Transverse colon (tissue), 4 donors: ENCODE results near the gene EHD2.
"Not testable (repeated sequence)": the region's sequence is repeated elsewhere in the genome, so short reads cannot be mapped to it uniquely, and the experiment has no call there.

Source experiments
- POLR2A ChIP-seq: fragments of 450-650 bp; IDR thresholded peaks from one replicate; pipeline ENCODE4 v1.6.1; 2016; ENCODE audit warnings: antibody characterized with exemption, mild to moderate bottlenecking, moderate library complexity
- POLR2AphosphoS5 ChIP-seq, 3 donors: sonication (generic); formaldehyde crosslinking; IDR thresholded peaks; one replicate each; pipeline ENCODE4 v1.6.1; 2016; ENCODE audit warnings: antibody characterized with exemption in 3 of 3
- TF ChIP-seq, protein P1 (sequence below), 5 experiments: fragments of 200-600 bp in 3 of 5; fragments of 450-650 bp in 2 of 5; sonication (generic) in 3 of 5; IDR thresholded peaks; 1 replicate in 2 of 5; 2 replicates in 3 of 5; pipeline ENCODE4 v1.5.1; 2016 to 2017; ENCODE audit warnings: antibody characterized with exemption in 5 of 5, inconsistent platforms in 3 of 5, mild to moderate bottlenecking in 2 of 5, moderate library complexity in 1 of 5

DNA sequence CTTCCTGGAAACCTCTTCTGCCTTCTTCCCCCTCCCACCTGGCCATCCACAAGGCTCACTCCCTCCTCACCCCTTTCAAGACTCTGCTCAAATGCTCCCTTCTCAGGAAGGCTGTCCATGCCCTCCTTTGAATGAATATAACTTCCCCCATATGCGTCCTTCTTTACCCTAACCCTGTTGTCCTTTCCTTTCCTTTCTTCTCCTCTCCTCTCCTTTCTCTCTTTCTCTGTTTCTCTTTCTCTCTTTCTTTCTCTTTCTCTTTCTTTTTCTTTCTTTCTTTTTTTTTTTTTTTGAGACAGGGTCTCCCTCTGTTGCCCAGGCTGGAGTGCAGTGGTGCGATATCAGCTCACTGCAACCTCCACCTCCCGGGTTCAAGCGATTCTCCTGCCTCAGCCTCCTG, 15.1 kb downstream of the EHD2 start:
- TF ChIP-seq, protein P1, sequence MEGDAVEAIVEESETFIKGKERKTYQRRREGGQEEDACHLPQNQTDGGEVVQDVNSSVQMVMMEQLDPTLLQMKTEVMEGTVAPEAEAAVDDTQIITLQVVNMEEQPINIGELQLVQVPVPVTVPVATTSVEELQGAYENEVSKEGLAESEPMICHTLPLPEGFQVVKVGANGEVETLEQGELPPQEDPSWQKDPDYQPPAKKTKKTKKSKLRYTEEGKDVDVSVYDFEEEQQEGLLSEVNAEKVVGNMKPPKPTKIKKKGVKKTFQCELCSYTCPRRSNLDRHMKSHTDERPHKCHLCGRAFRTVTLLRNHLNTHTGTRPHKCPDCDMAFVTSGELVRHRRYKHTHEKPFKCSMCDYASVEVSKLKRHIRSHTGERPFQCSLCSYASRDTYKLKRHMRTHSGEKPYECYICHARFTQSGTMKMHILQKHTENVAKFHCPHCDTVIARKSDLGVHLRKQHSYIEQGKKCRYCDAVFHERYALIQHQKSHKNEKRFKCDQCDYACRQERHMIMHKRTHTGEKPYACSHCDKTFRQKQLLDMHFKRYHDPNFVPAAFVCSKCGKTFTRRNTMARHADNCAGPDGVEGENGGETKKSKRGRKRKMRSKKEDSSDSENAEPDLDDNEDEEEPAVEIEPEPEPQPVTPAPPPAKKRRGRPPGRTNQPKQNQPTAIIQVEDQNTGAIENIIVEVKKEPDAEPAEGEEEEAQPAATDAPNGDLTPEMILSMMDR (IDR thresholded peaks at IDR 0.05), result not testable (repeated sequence)
- TF ChIP-seq POLR2AphosphoS5 (IDR thresholded peaks at IDR 0.05); POLR2A: not testable (repeated sequence)
